Tibial artery (tissue), 4 donors: ENCODE data around the gene OR1J4.
"Not testable (repeated sequence)": the region's sequence is repeated elsewhere in the genome, so short reads cannot be mapped to it uniquely, and the experiment has no call there.

Source experiments
- DNase-seq, 2 donors: peaks; one replicate each; pipeline ENCODE4 v3.0.0-alpha.2; 2019
- H3K27ac ChIP-seq, 2 donors: fragments of 200-600 bp; sonication (generic) in 1 of 2; 1 replicate in 1 of 2; 2 replicates in 1 of 2; pipeline ENCODE4 v1.5.1; 2018 to 2019; ENCODE audit warnings: mild to moderate bottlenecking in 1 of 2
- H3K27me3 ChIP-seq, 2 donors: fragments of 200-600 bp; sonication (generic) in 1 of 2; one replicate each; pipeline versions ENCODE4 v1.5.1 to v1.6.0; 2016 to 2019
- H3K36me3 ChIP-seq, 3 donors: fragments of 200-600 bp; sonication (generic) in 2 of 3; one replicate each; pipeline ENCODE4 v1.5.1; 2016 to 2019; ENCODE audit warnings: mild to moderate bottlenecking in 2 of 3
- H3K4me1 ChIP-seq, 4 donors: fragments of 200-600 bp; sonication (generic) in 2 of 4; 1 replicate in 3 of 4; 2 replicates in 1 of 4; pipeline ENCODE4 v1.5.1; 2016 to 2019
- H3K4me3 ChIP-seq, 2 donors: fragments of 200-600 bp; sonication (generic) in 1 of 2; 1 replicate in 1 of 2; 2 replicates in 1 of 2; pipeline ENCODE4 v1.5.1; 2018 to 2019; ENCODE audit warnings: mild to moderate bottlenecking in 2 of 2
- H3K9me3 ChIP-seq, 3 donors: fragments of 200-600 bp; sonication (generic) in 1 of 3; one replicate each; pipeline ENCODE4 v1.5.1; 2016 to 2019
- CTCF ChIP-seq, 2 experiments: fragments of 200-600 bp in 1 of 2; fragments of 450-650 bp in 1 of 2; IDR thresholded peaks; one replicate each; pipeline ENCODE4 v1.5.1; 2017 to 2019; ENCODE audit warnings: antibody characterized with exemption in 2 of 2, mild to moderate bottlenecking in 1 of 2, moderate library complexity in 1 of 2
- intact Hi-C: fragments of 100-400 bp; cut with DNase I; formaldehyde crosslinking; loops from one replicate; pipeline ENCODE4 v1.15.0; 2023; ENCODE audit warnings: low total_unique reads

Gene OR1J4

GRCh38 chr9:122526602-122527001 lies 7.7 kb downstream of the OR1J4 start:
- no peaks in the 10 kb centered on the region for H3K27me3 ChIP-seq
- no peak overlapping the region for H3K27ac ChIP-seq
- H3K4me1 ChIP-seq: no peaks in the 10 kb centered on the region
- H3K4me3 ChIP-seq: no peak overlapping the region
- DNase-seq: no peak
- intact Hi-C loops: no loop called here
- no peak for TF ChIP-seq CTCF (IDR thresholded peaks at IDR 0.05)
- no peaks in the 10 kb centered on the region for H3K36me3 ChIP-seq
- H3K9me3 ChIP-seq: no peaks in the 10 kb centered on the region

- H3K9me3 ChIP-seq: no peaks in the 10 kb centered on the region
- no peaks in the 10 kb centered on the region for H3K4me1 ChIP-seq
- H3K36me3 ChIP-seq: no peaks in the 10 kb centered on the region
- intact Hi-C loops: no loop called here
- TF ChIP-seq CTCF (IDR thresholded peaks at IDR 0.05): no peak
- no peak within 1 kb of the TSS for H3K27ac ChIP-seq
- H3K27me3 ChIP-seq: no peaks in the 10 kb centered on the region
- no peak within 1 kb of the TSS for H3K4me3 ChIP-seq
- DNase-seq: no peak
Observed at GRCh38 chr9:122527193-122527592, 8.3 kb downstream of the OR1J4 start, which contains the start of gene OR1N1. Gene OR1N1, minus strand, starts transcription at chr9:122527293. Its CDS starts 0 bp downstream, at chr9:122527293.

- DNase-seq, H3K36me3 ChIP-seq, H3K4me1 ChIP-seq, H3K27ac ChIP-seq, intact Hi-C loops, H3K4me3 ChIP-seq, H3K27me3 ChIP-seq, H3K9me3 ChIP-seq: not testable (repeated sequence)
Observed at GRCh38 chr9:122531157-122531556, 12.2 kb downstream of the OR1J4 start.

GRCh38 chr9:122536134-122536533 lies 17.2 kb downstream of the OR1J4 start:
- intact Hi-C loops: no loop called here
- DNase-seq: no peak
- H3K4me1 ChIP-seq: no peaks in the 10 kb centered on the region
- no peak overlapping the region for H3K4me3 ChIP-seq
- H3K9me3 ChIP-seq: no peaks in the 10 kb centered on the region
- no peaks in the 10 kb centered on the region for H3K27me3 ChIP-seq
- no peaks in the 10 kb centered on the region for H3K36me3 ChIP-seq
- no peak overlapping the region for H3K27ac ChIP-seq
- no peak for TF ChIP-seq CTCF (IDR thresholded peaks at IDR 0.05)

- H3K4me1 ChIP-seq, H3K27ac ChIP-seq, DNase-seq, H3K36me3 ChIP-seq, H3K27me3 ChIP-seq, intact Hi-C loops, H3K9me3 ChIP-seq, H3K4me3 ChIP-seq: not testable (repeated sequence)
Observed at GRCh38 chr9:122537066-122537465, 18.1 kb downstream of the OR1J4 start.

GRCh38 chr9:122538757-122539156 lies 19.8 kb downstream of the OR1J4 start:
- no peak for DNase-seq
- H3K27ac ChIP-seq: no peak overlapping the region
- H3K9me3 ChIP-seq: no peaks in the 10 kb centered on the region
- H3K4me1 ChIP-seq: no peaks in the 10 kb centered on the region
- H3K4me3 ChIP-seq: no peak overlapping the region
- TF ChIP-seq CTCF (IDR thresholded peaks at IDR 0.05): no peak
- H3K27me3 ChIP-seq: no peaks in the 10 kb centered on the region
- intact Hi-C loops: no loop called here
- no peaks in the 10 kb centered on the region for H3K36me3 ChIP-seq

GRCh38 chr9:122546196-122546595 lies 27.3 kb downstream of the OR1J4 start:
- no peaks in the 10 kb centered on the region for H3K4me1 ChIP-seq
- intact Hi-C loops: no loop called here
- no peak for TF ChIP-seq CTCF (IDR thresholded peaks at IDR 0.05)
- H3K4me3 ChIP-seq: no peak overlapping the region
- H3K27me3 ChIP-seq: no peaks in the 10 kb centered on the region
- H3K27ac ChIP-seq: no peak overlapping the region
- no peaks in the 10 kb centered on the region for H3K36me3 ChIP-seq
- DNase-seq: no peak
- peaks cover 0 to 7% (median 0%) of the 10 kb centered on the region in 3 donors for H3K9me3 ChIP-seq
